CD14-positive monocyte (primary cell): Measurements from ENCODE around the gene LCA5. TPM values are rescaled to one million over a fixed set of nuclear protein-coding genes. Genes with fewer than 3 reads are reported as not detected.

Source experiments
- DNase-seq, 3 donors: peaks; one replicate each; pipeline ENCODE4 v3.0.0-alpha.2; 2011 to 2022
- H2AFZ ChIP-seq: 2 replicates; pipeline ENCODE4 v1.6.0; 2012; ENCODE audit warnings: mild to moderate bottlenecking, low read depth, low read length, inconsistent platforms; ENCODE audit not compliant: insufficient read depth, poor library complexity, severe bottlenecking
- H3K27ac ChIP-seq, 2 donors: 1 replicate in 1 of 2; 2 replicates in 1 of 2; pipeline ENCODE4 v1.5.1; 2012 to 2013; ENCODE audit warnings: low read length in 2 of 2, control low read depth in 1 of 2, inconsistent platforms in 1 of 2, low read depth in 1 of 2, mild to moderate bottlenecking in 1 of 2
- H3K27me3 ChIP-seq, 2 donors: one replicate each; pipeline versions ENCODE4 v1.6.0 to v1.6.1; 2011 to 2013; ENCODE audit warnings: low read length in 2 of 2; ENCODE audit not compliant: control insufficient read depth in 2 of 2, insufficient read depth in 2 of 2
- H3K36me3 ChIP-seq, 2 donors: replicated peaks in 1 of 2; 1 replicate in 1 of 2; 2 replicates in 1 of 2; pipeline versions ENCODE4 v1.5.1 to v1.6.1; 2012 to 2013; ENCODE audit warnings: low read length in 2 of 2, control low read depth in 1 of 2, inconsistent platforms in 1 of 2, mild to moderate bottlenecking in 1 of 2; ENCODE audit not compliant: insufficient read depth in 2 of 2, control insufficient read depth in 1 of 2
- H3K4me1 ChIP-seq, 2 donors: 1 replicate in 1 of 2; 2 replicates in 1 of 2; pipeline versions ENCODE4 v1.5.1 to v1.6.1; 2012 to 2013; ENCODE audit warnings: low read length in 2 of 2, control low read depth in 1 of 2, inconsistent platforms in 1 of 2, mild to moderate bottlenecking in 1 of 2, moderate library complexity in 1 of 2; ENCODE audit not compliant: insufficient read depth in 2 of 2, control insufficient read depth in 1 of 2
- H3K4me2 ChIP-seq: replicated peaks from 2 replicates; pipeline ENCODE3; 2012; ENCODE audit warnings: low read length, moderate library complexity, mild to moderate bottlenecking; ENCODE audit not compliant: poor library complexity, severe bottlenecking; ENCODE audit errors: extremely low read depth
- H3K4me3 ChIP-seq, 3 experiments: fragments of 200-600 bp in 1 of 3; sonication (generic) in 1 of 3; replicated peaks in 1 of 3; 1 replicate in 2 of 3; 2 replicates in 1 of 3; pipeline ENCODE4 v1.5.1; 2011 to 2013; ENCODE audit warnings: low read length in 3 of 3, mild to moderate bottlenecking in 3 of 3, control low read depth in 2 of 3, low read depth in 2 of 3, inconsistent platforms in 1 of 3, moderate library complexity in 1 of 3
- H3K79me2 ChIP-seq: 2 replicates; pipeline ENCODE4 v1.6.0; 2012; ENCODE audit warnings: mild to moderate bottlenecking, control low read depth, inconsistent platforms, low read length, moderate library complexity; ENCODE audit not compliant: insufficient read depth
- H3K9ac ChIP-seq: 2 replicates; pipeline ENCODE4 v1.6.0; 2017; ENCODE audit warnings: low read length, mild to moderate bottlenecking; ENCODE audit not compliant: insufficient read depth, poor library complexity, severe bottlenecking
- H3K9me3 ChIP-seq, 2 donors: replicated peaks in 1 of 2; 1 replicate in 1 of 2; 2 replicates in 1 of 2; pipeline versions ENCODE4 v1.5.1 to v1.6.1; 2012 to 2013; ENCODE audit warnings: low read length in 2 of 2, control low read depth in 1 of 2; ENCODE audit not compliant: control insufficient read depth in 1 of 2, insufficient read depth in 1 of 2
- H4K20me1 ChIP-seq: 2 replicates; pipeline ENCODE4 v1.6.0; 2012; ENCODE audit warnings: mild to moderate bottlenecking, low read length, control low read depth, moderate library complexity; ENCODE audit not compliant: insufficient read depth
- H3K27ac Mint-ChIP-seq, 7 donors: one replicate each; pipeline ENCODE4 v1.8.0; 2020; ENCODE audit warnings: mild to moderate bottlenecking in 7 of 7, mixed read lengths in 7 of 7, moderate library complexity in 6 of 7, inconsistent platforms in 2 of 7
- H3K27me3 Mint-ChIP-seq, 3 donors: one replicate each; pipeline ENCODE4 v1.8.0; 2021 to 2022; ENCODE audit warnings: low read depth in 3 of 3, mild to moderate bottlenecking in 3 of 3, mixed read lengths in 3 of 3, moderate library complexity in 3 of 3, inconsistent platforms in 1 of 3
- H3K36me3 Mint-ChIP-seq, 2 donors: one replicate each; pipeline ENCODE4 v1.8.0; 2020; ENCODE audit warnings: mixed read lengths in 2 of 2, inconsistent platforms in 1 of 2, mild to moderate bottlenecking in 1 of 2
- H3K4me1 Mint-ChIP-seq: one replicate; pipeline ENCODE4 v1.8.0; 2020; ENCODE audit warnings: mild to moderate bottlenecking, mixed read lengths
- H3K4me3 Mint-ChIP-seq, 2 donors: one replicate each; pipeline ENCODE4 v1.8.0; 2020; ENCODE audit warnings: mild to moderate bottlenecking in 2 of 2, mixed read lengths in 2 of 2, moderate library complexity in 1 of 2
- H3K9me3 Mint-ChIP-seq, 7 donors: one replicate each; pipeline ENCODE4 v1.8.0; 2020 to 2022; ENCODE audit warnings: mixed read lengths in 7 of 7, mild to moderate bottlenecking in 6 of 7, moderate library complexity in 6 of 7, inconsistent platforms in 2 of 7
- CTCF ChIP-seq: fragments of 200-600 bp; IDR thresholded peaks from one replicate; pipeline ENCODE4 v1.8.0; 2022; ENCODE audit warnings: antibody characterized with exemption, mild to moderate bottlenecking
- WGBS: methylation state at CpG from one replicate; pipeline ENCODE4 v1.1.5; 2013; ENCODE audit warnings: missing lambda C conversion rate; ENCODE audit not compliant: insufficient coverage; 5-methylcytosine and 5-hydroxymethylcytosine counted together
- intact Hi-C, 2 donors: fragments of 100-400 bp; cut with micrococcal nuclease; formaldehyde crosslinking; loops; one replicate each; pipeline versions ENCODE4 v1.15.0 to v1.15.1; 2023
- polyA plus RNA-seq, 3 donors: library from polyadenylated mRNA; depleted of rRNA in 1 of 3; unstranded in 2 of 3; stranded (reverse) in 1 of 3; fragments of 300-500 nt in 2 of 3; fragments of >200 nt in 1 of 3; fragmentation: Illumina TruSeq in 2 of 3; gene quantifications; 1 replicate in 2 of 3; 2 replicates in 1 of 3; pipeline ENCODE4 v1.2.3, GENCODE V29; 2012 to 2021

Gene LCA5
- polyA plus RNA-seq, 3 donors, result 0.08 TPM; not detected in 2

GRCh38 chr6:79524065-79524464 lies 13.2 kb downstream of the LCA5 start:
- Histone ChIP-seq H2AFZ (no peak overlapping the region), H3K4me3 (no peak overlapping the region), H3K4me1 (no peaks in the 10 kb centered on the region), H3K9ac (no peak overlapping the region), H3K9me3 (peaks cover 0 to 3% of the 10 kb centered on the region in 2 donors), H3K27me3 (no peaks in the 10 kb centered on the region), H4K20me1 (no peaks in the 10 kb centered on the region), H3K79me2 (no peaks in the 10 kb centered on the region), H3K4me2 (no peak overlapping the region), H3K27ac (no peak overlapping the region), H3K36me3 (no peaks in the 10 kb centered on the region)
- H3K27me3 Mint-ChIP-seq, result no peaks in the 10 kb centered on the region
- no peak for TF ChIP-seq CTCF
- no peaks in the 10 kb centered on the region for H3K36me3 Mint-ChIP-seq
- H3K27ac Mint-ChIP-seq, result no peak overlapping the region
- no CpG with 5 or more reads among the region's 3 CpGs for WGBS
- intact Hi-C loops, result no loop called here
- no peaks in the 10 kb centered on the region for H3K4me1 Mint-ChIP-seq
- H3K9me3 Mint-ChIP-seq, result peaks cover 3 to 21% (median 13%) of the 10 kb centered on the region in 7 donors
- no peak overlapping the region for H3K4me3 Mint-ChIP-seq
- DNase-seq, result no peak

- H3K4me1 Mint-ChIP-seq, result no peaks in the 10 kb centered on the region
- H3K27me3 ChIP-seq, result no peaks in the 10 kb centered on the region
- no peaks in the 10 kb centered on the region for H3K4me1 ChIP-seq
- no peak for DNase-seq
- H4K20me1 ChIP-seq, result no peaks in the 10 kb centered on the region
- H3K4me3 Mint-ChIP-seq, result no peak overlapping the region
- no peaks in the 10 kb centered on the region for H3K79me2 ChIP-seq
- H3K27ac ChIP-seq, result no peak overlapping the region
- no peaks in the 10 kb centered on the region for H3K27me3 Mint-ChIP-seq
- WGBS, result no CpG with 5 or more reads among the region's 3 CpGs
- no peak overlapping the region for H3K27ac Mint-ChIP-seq
- no peak overlapping the region for H2AFZ ChIP-seq
- peaks cover 0 to 3% of the 10 kb centered on the region in 2 donors for H3K9me3 ChIP-seq
- H3K9ac ChIP-seq, result no peak overlapping the region
- no peaks in the 10 kb centered on the region for H3K36me3 Mint-ChIP-seq
- no peak overlapping the region for H3K4me2 ChIP-seq
- no peak overlapping the region for H3K4me3 ChIP-seq
- peaks cover 3 to 18% (median 9%) of the 10 kb centered on the region in 7 donors for H3K9me3 Mint-ChIP-seq
- no peaks in the 10 kb centered on the region for H3K36me3 ChIP-seq
- intact Hi-C loops, result no loop called here
- TF ChIP-seq CTCF, result no peak
Measured at GRCh38 chr6:79522609-79523008, 14.6 kb downstream of the LCA5 start.
